HG02973 (cell line): Measurements from ENCODE around the gene LRCH3.
"Not testable (repeated sequence)": the region's sequence is repeated elsewhere in the genome, so short reads cannot be mapped to it uniquely, and the experiment has no call there.

Experiments
- ATAC-seq: cut with Tn5 transposase; IDR thresholded peaks from one replicate; pipeline ENCODE4 v1.9.1; 2021; ENCODE audit warnings: moderate library complexity; ENCODE audit not compliant: unreplicated experiment

Gene LRCH3

GRCh38 chr3:197881970-197882338 lies 90.9 kb downstream of the LRCH3 start:
- ATAC-seq = no peak

- ATAC-seq = no peak
These were observed 91.5 kb downstream of the LRCH3 start for GRCh38 chr3:197882586-197882985.

DNA sequence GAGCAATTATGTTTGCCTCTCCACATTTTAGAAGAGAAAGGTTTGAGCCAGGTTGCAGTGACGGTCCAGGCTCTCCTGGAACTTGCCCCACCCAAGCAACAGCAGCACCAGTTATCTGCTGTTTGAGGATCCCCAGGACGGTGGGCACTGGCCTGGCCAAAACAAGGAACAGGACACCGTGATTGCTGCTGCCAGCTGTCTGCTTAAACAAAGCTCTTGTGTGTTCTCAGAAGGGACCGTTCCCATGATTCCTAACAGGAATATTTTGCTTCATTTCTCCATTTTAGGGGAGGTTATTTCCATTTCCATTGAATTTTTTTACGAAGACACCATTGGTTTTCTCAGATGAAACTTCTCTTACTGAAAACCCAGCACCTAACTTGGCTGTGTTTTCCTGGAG lies 92.5 kb downstream of the LRCH3 start:
- ATAC-seq = no peak

- ATAC-seq = not testable (repeated sequence)
These were observed 93.3 kb downstream of the LRCH3 start for GRCh38 chr3:197884330-197884729.

DNA sequence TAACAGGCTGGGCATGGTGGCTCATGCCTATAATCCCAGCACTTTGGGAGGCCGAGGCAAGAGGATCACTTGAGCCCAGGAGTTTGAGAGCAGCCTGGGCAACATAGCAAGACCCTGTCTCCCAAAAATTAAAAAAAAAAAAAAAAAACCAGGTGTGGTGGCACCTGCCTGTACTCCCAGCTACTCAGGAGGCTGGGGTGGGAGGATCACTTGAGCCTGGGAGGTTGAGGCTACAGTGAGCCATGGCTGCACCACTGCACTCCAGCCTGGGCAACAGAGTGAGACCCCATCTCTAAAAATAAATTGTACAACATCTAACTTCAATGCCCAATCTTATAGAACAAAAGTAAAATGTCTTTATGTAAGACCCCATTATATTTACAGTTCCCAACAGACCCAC lies 95.0 kb downstream of the LRCH3 start:
- ATAC-seq = not testable (repeated sequence)

GRCh38 chr3:197887430-197888053 lies 96.5 kb downstream of the LRCH3 start:
- ATAC-seq = not testable (repeated sequence)

DNA sequence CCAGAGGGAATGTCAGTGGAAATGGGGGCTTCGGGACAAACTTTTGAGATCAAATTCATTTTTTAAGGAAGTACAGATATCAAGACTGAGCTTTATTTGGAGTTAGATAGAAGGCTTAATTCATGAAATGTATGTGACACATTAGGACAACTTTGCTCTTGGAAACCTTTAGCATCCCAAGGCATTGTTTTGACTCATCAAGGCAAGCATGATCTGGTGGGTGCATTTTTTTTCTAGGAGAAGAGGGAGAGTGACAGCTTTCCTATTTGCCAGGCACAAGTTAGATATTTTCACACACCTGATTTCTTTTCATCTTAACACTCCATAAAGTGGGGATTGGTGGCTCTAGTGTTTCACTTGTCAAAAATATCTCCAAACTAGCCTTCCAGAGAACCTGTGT lies 97.5 kb downstream of the LRCH3 start:
- ATAC-seq = no peak

DNA sequence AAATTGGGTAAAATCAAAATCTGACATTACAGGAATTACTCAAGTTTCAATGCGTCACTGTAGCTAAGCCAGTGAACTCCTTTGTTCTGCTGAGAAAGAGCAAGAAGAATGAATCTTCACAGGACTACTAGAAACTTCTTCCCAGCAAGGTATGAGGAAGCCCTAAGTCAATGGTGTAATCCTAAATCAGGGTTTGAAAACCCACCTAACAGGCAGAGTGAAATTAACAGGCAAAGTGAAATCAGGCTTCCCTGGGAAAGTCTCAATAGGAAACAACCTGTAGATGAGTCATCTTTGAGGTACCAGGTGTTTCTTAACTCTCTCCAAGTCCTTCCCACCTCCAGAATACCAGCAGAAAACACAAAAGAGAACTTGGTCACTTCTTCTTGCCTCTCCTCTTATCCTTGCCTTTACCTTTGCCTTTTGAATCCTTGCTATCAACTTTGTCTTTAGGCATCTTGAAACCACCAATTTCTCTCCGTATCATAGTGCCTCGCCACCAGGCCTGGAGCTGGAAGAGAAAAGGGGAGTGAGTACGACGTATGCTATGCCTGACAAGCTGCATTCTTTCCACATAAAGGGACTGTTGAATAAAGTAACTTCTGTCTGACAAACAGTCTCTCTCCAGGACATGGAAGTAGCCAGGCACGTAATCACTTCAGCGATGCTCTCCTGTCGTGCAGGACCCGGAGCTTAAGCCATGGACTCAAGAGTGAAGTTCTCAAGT lies 98.3 kb downstream of the LRCH3 start:
- no peak for ATAC-seq

DNA sequence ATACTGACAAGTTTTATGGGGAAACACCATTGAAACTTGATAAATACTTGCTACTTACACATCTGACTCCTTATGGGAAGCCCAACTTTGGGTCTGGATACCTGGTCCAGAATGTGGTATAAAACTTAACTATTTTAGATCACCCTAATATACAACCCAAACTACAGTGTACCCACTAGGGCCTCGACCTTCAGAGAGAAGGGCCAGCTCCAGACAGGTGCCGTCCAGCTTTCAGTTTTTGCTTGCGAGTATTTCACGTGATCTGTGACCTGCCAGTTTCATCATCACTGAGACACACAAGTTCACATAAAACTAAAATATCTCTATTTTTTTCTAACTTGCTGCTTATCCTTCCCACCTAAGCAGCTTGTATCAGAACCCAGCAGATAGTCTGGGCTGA lies 99.6 kb downstream of the LRCH3 start:
- no peak for ATAC-seq

DNA sequence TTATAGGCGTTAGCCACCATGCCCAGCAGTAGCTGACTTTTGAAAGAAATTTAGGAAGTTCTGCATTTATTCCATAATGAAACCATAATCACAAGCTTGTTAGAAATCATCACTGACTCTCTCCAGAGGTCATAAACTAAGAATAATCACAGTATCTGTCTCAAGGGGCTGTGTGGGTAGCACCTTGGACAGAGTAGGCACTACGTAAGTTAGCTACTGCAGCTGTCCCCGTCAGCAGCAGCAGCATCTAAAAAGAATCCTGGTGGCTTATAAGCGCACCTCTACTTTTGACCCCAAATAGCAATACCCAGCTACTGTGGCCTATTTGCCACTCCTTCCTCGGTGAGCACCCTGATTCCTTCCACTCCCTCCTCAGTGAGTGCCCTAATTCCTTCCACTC lies 101.1 kb downstream of the LRCH3 start:
- no peak for ATAC-seq

DNA sequence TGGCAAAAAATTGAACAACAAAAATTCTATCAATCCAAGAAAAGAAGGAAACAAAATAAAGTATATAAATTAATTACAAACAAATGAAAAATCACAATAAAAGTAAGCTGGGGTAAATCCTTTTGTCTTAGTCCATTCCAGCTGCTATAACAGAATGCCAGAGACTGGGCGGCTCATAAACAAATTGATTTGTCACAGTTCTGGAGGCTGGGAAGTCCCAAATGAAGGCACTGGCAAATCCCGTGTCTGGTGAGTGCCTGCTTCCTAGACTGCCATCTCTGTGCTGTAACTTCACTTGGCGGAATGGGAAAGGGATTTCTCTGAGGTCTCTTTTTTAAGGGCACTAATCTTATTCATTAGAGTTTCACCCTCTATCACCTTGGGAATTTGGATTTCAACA lies 105.4 kb downstream of the LRCH3 start:
- ATAC-seq = no peak

DNA sequence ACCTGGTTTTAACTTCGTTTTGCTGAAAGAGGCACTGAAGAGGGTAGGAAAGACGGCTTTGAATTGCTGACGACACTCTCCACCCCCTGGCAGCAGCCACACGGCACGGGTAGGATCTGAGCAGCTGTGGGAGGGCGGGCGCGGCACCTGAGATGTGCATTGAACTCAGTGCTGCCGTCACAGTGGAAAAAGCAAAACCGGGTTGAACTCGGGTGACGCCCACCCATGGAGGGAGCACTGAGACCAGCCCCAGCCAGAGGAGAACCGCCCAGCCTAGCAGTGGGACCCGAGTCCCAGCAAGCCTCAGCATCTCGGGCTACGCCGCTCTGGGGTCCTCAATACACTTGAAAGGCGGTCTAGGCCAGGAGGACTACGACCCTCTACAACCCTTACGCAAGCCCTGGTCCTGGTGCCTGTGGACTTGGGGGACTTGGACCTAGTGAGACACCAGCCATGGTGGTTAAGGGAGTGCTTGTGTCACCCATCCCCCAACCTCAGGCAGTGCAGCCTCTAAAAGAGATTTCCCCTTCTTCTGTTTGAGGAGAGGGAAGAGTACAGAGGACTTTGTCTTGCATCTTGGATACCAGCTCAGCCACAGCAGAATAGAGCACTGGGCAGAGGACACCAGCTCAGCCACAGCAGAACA lies 108.9 kb downstream of the LRCH3 start:
- ATAC-seq = no peak

- ATAC-seq = no peak
These were observed 110.6 kb downstream of the LRCH3 start for GRCh38 chr3:197901626-197902025.

- peak; percentile 89 for ATAC-seq
These were observed 115.2 kb downstream of the LRCH3 start for GRCh38 chr3:197906023-197906849.

DNA sequence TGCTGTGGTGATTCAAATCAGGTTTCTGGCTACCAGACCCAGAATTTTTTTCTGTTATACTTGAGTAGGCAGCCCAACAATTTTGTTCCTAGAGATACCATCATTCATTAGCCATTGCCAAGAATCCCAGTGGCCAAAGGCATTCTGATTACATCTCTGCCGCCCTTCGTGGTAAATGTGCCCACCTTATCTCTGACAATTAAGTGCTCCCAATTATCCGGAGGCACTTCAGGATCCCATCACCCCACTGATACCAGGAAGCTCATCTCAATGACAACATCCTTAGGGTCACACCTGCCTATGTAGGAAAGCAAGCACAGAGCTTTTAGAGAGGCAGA lies 115.8 kb downstream of the LRCH3 start:
- ATAC-seq = no peak

- no peak for ATAC-seq
These were observed 116.1 kb downstream of the LRCH3 start for GRCh38 chr3:197907196-197907595.

GRCh38 chr3:197908550-197908949 lies 117.5 kb downstream of the LRCH3 start:
- ATAC-seq = not testable (repeated sequence)

GRCh38 chr3:197908957-197909701 lies 118.1 kb downstream of the LRCH3 start:
- no peak for ATAC-seq

GRCh38 chr3:197912741-197913476 lies 121.9 kb downstream of the LRCH3 start:
- no peak for ATAC-seq
